ENCODE results near the gene SLAMF7. TPM values are rescaled to one million over a fixed set of nuclear protein-coding genes. Genes with fewer than 3 reads are reported as not detected.

The SLAMF7 gene
- total and polyA plus RNA-seq, 3 experiments from 2014 or later = 79.5 to 165 (median 97.4) TPM

GRCh38 chr1:160721473-160721872, 17.6 kb upstream of the SLAMF7 start:
- Histone ChIP-seq H3K27me3 (ENCODE audit: insufficient read depth, low read length, poor library complexity, severe bottlenecking) (no peaks in the 10 kb centered on the region), H3K4me3 (ENCODE audit: low read length) (no peak overlapping the region), H3K9me3 (ENCODE audit: low read length) (no peaks in the 10 kb centered on the region), H3K4me1 (ENCODE audit: insufficient read depth, low read length) (peaks cover 13% of the 10 kb centered on the region), H3K36me3 (ENCODE audit: insufficient read depth, low read length) (no peaks in the 10 kb centered on the region), H3K27ac (ENCODE audit: low read depth, low read length) (no peak overlapping the region)
- Mint-ChIP-seq H3K27ac (no peak overlapping the region), H3K4me1 (peaks cover 33 to 37% (median 33%) of the 10 kb centered on the region in 3 donors), H3K36me3 (no peaks in the 10 kb centered on the region), H3K27me3 (no peaks in the 10 kb centered on the region), H3K4me3 (no peak overlapping the region), H3K9me3 (no peaks in the 10 kb centered on the region)
- CTCF ChIA-PET = interaction anchor here (1.0 to 9.3 kb wide), 4 partner anchors 8 to 230 kb away, joined by 3 to 185 read pairs (median 78); partner anchors contain the start of gene CD48
- DNase-seq = no peak
- POLR2A ChIA-PET = no interaction called here

- peaks cover 21% of the 10 kb centered on the region for H3K4me1 ChIP-seq (ENCODE audit: insufficient read depth, low read length)
- no peaks in the 10 kb centered on the region for H3K9me3 ChIP-seq (ENCODE audit: low read length)
- ChIA-PET CTCF (interaction anchor here (1.1 to 9.3 kb wide), 11 partner anchors 9 to 267 kb away, joined by 3 to 185 read pairs (median 6); partner anchors contain the start of genes CD48 and ITLN2), POLR2A (interaction anchor here (0.6 to 1.3 kb wide), 3 partner anchors 9 to 22 kb away, joined by 5 to 10 read pairs (median 8); no protein-coding TSS in a partner anchor)
- Mint-ChIP-seq H3K4me3 (peak overlapping the region in 5 of 7 donors; percentile 3 to 77 (median 49)), H3K27ac (peak overlapping the region in 7 of 8 donors; percentile 43 to 90 (median 75)), H3K4me1 (peaks cover 28 to 31% (median 30%) of the 10 kb centered on the region in 3 donors), H3K27me3 (no peaks in the 10 kb centered on the region), H3K36me3 (no peaks in the 10 kb centered on the region), H3K9me3 (no peaks in the 10 kb centered on the region)
- H3K27ac ChIP-seq (ENCODE audit: low read depth, low read length) = no peak overlapping the region
- H3K36me3 ChIP-seq (ENCODE audit: insufficient read depth, low read length) = no peaks in the 10 kb centered on the region
- H3K4me3 ChIP-seq (ENCODE audit: low read length) = no peak overlapping the region
- H3K27me3 ChIP-seq (ENCODE audit: insufficient read depth, low read length, poor library complexity, severe bottlenecking) = no peaks in the 10 kb centered on the region
- no peak for DNase-seq
These were observed 16.3 kb upstream of the SLAMF7 start for GRCh38 chr1:160722726-160723125.

GRCh38 chr1:160723332-160723731, 15.7 kb upstream of the SLAMF7 start:
- Histone ChIP-seq H3K27ac (ENCODE audit: low read depth, low read length) (no peak overlapping the region), H3K4me3 (ENCODE audit: low read length) (no peak overlapping the region), H3K36me3 (ENCODE audit: insufficient read depth, low read length) (no peaks in the 10 kb centered on the region), H3K27me3 (ENCODE audit: insufficient read depth, low read length, poor library complexity, severe bottlenecking) (no peaks in the 10 kb centered on the region), H3K9me3 (ENCODE audit: low read length) (no peaks in the 10 kb centered on the region), H3K4me1 (ENCODE audit: insufficient read depth, low read length) (peaks cover 21% of the 10 kb centered on the region)
- peaks cover 25 to 30% (median 29%) of the 10 kb centered on the region in 3 donors for H3K4me1 Mint-ChIP-seq
- ChIA-PET POLR2A (interaction anchor here (0.6 to 1.3 kb wide), 3 partner anchors 10 to 21 kb away, joined by 5 to 10 read pairs (median 8); no protein-coding TSS in a partner anchor), CTCF (interaction anchor here (0.6 to 9.3 kb wide), 14 partner anchors 10 to 266 kb away, joined by 3 to 185 read pairs (median 7); partner anchors contain the start of genes CD48 and ITLN2)
- no peak overlapping the region for H3K4me3 Mint-ChIP-seq
- no peaks in the 10 kb centered on the region for H3K9me3 Mint-ChIP-seq
- H3K27me3 Mint-ChIP-seq = no peaks in the 10 kb centered on the region
- peak overlapping the region in 2 of 8 donors; percentile 35 to 74 for H3K27ac Mint-ChIP-seq
- DNase-seq = no peak
- no peaks in the 10 kb centered on the region for H3K36me3 Mint-ChIP-seq

- Histone ChIP-seq H3K9me3 (ENCODE audit: low read length) (no peaks in the 10 kb centered on the region), H3K4me3 (ENCODE audit: low read length) (no peak overlapping the region), H3K27ac (ENCODE audit: low read depth, low read length) (no peak overlapping the region), H3K27me3 (ENCODE audit: insufficient read depth, low read length, poor library complexity, severe bottlenecking) (no peaks in the 10 kb centered on the region), H3K4me1 (ENCODE audit: insufficient read depth, low read length) (peaks cover 21% of the 10 kb centered on the region), H3K36me3 (ENCODE audit: insufficient read depth, low read length) (no peaks in the 10 kb centered on the region)
- Mint-ChIP-seq H3K36me3 (no peaks in the 10 kb centered on the region), H3K4me3 (no peak overlapping the region), H3K9me3 (no peaks in the 10 kb centered on the region), H3K27ac (peak overlapping the region in 6 of 8 donors; percentile 25 to 67 (median 38)), H3K4me1 (peaks cover 25 to 30% (median 29%) of the 10 kb centered on the region in 3 donors), H3K27me3 (no peaks in the 10 kb centered on the region)
- no peak for DNase-seq
- CTCF ChIA-PET = interaction anchor here (1.0 to 9.3 kb wide), 20 partner anchors 11 to 296 kb away, joined by 3 to 185 read pairs (median 6); partner anchors contain the start of genes CD48 and ITLN2
- POLR2A ChIA-PET = interaction anchor here (1.4 kb wide), 1 partner anchor 13 kb away, joined by 3 read pairs; the partner anchor contains the start of gene CD48
These were observed 14.4 kb upstream of the SLAMF7 start for GRCh38 chr1:160724465-160725242.

- Mint-ChIP-seq H3K9me3 (no peaks in the 10 kb centered on the region), H3K36me3 (no peaks in the 10 kb centered on the region), H3K27ac (no peak overlapping the region), H3K27me3 (no peaks in the 10 kb centered on the region), H3K4me3 (no peak overlapping the region), H3K4me1 (peaks cover 17 to 22% (median 17%) of the 10 kb centered on the region in 3 donors)
- POLR2A ChIA-PET = interaction anchor here (0.6 kb wide), 1 partner anchor 12 kb away, joined by 3 read pairs; no protein-coding TSS in a partner anchor
- Histone ChIP-seq H3K9me3 (ENCODE audit: low read length) (no peaks in the 10 kb centered on the region), H3K4me1 (ENCODE audit: insufficient read depth, low read length) (peaks cover 21% of the 10 kb centered on the region), H3K27me3 (ENCODE audit: insufficient read depth, low read length, poor library complexity, severe bottlenecking) (no peaks in the 10 kb centered on the region), H3K36me3 (ENCODE audit: insufficient read depth, low read length) (no peaks in the 10 kb centered on the region), H3K4me3 (ENCODE audit: low read length) (no peak overlapping the region), H3K27ac (ENCODE audit: low read depth, low read length) (no peak overlapping the region)
- CTCF ChIA-PET = interaction anchor here (0.7 to 9.3 kb wide), 19 partner anchors 11 to 264 kb away, joined by 3 to 185 read pairs (median 7); partner anchors contain the start of genes CD48, ITLN2 and SLAMF7
- no peak for DNase-seq
These were observed 12.9 kb upstream of the SLAMF7 start for GRCh38 chr1:160726114-160726497.

- no peak overlapping the region for H3K27ac ChIP-seq (ENCODE audit: low read depth, low read length)
- peak in 4 of 5 donors; percentile 58 to 82 (median 75) for DNase-seq
- H3K36me3 ChIP-seq (ENCODE audit: insufficient read depth, low read length) = no peaks in the 10 kb centered on the region
- Mint-ChIP-seq H3K4me3 (no peak overlapping the region), H3K4me1 (peaks cover 20 to 21% (median 20%) of the 10 kb centered on the region in 3 donors), H3K36me3 (peaks cover 0 to 3% (median 0%) of the 10 kb centered on the region in 3 donors), H3K27me3 (no peaks in the 10 kb centered on the region), H3K9me3 (no peaks in the 10 kb centered on the region), H3K27ac (no peak overlapping the region)
- no peak overlapping the region for H3K4me3 ChIP-seq (ENCODE audit: low read length)
- no peaks in the 10 kb centered on the region for H3K9me3 ChIP-seq (ENCODE audit: low read length)
- POLR2A ChIA-PET = interaction anchor here (0.5 to 1.5 kb wide), 4 partner anchors 12 to 42 kb away, joined by 3 to 7 read pairs (median 4); no protein-coding TSS in a partner anchor
- CTCF ChIA-PET = interaction anchor here (0.5 to 9.3 kb wide), 24 partner anchors 10 to 264 kb away, joined by 3 to 185 read pairs (median 6); partner anchors contain the start of genes CD48, ITLN2 and SLAMF7
- H3K27me3 ChIP-seq (ENCODE audit: insufficient read depth, low read length, poor library complexity, severe bottlenecking) = no peaks in the 10 kb centered on the region
- peaks cover 21% of the 10 kb centered on the region for H3K4me1 ChIP-seq (ENCODE audit: insufficient read depth, low read length)
These were observed 12.3 kb upstream of the SLAMF7 start for GRCh38 chr1:160726498-160727315.

- Histone ChIP-seq H3K36me3 (ENCODE audit: insufficient read depth, low read length) (no peaks in the 10 kb centered on the region), H3K9me3 (ENCODE audit: low read length) (no peaks in the 10 kb centered on the region), H3K27ac (ENCODE audit: low read depth, low read length) (no peak overlapping the region), H3K4me1 (ENCODE audit: insufficient read depth, low read length) (peaks cover 20% of the 10 kb centered on the region), H3K4me3 (ENCODE audit: low read length) (no peak overlapping the region), H3K27me3 (ENCODE audit: insufficient read depth, low read length, poor library complexity, severe bottlenecking) (no peaks in the 10 kb centered on the region)
- peaks cover 0 to 9% (median 0%) of the 10 kb centered on the region in 3 donors for H3K36me3 Mint-ChIP-seq
- no peaks in the 10 kb centered on the region for H3K27me3 Mint-ChIP-seq
- no peaks in the 10 kb centered on the region for H3K9me3 Mint-ChIP-seq
- no peak overlapping the region for H3K27ac Mint-ChIP-seq
- H3K4me1 Mint-ChIP-seq = peaks cover 22 to 23% (median 22%) of the 10 kb centered on the region in 3 donors
- CTCF ChIA-PET = interaction anchor here (0.5 to 9.3 kb wide), 20 partner anchors 9 to 263 kb away, joined by 3 to 185 read pairs (median 6); partner anchors contain the start of genes CD48 and SLAMF7
- POLR2A ChIA-PET = interaction anchor here (0.5 to 1.5 kb wide), 3 partner anchors 37 to 42 kb away, joined by 3 to 7 read pairs (median 4); no protein-coding TSS in a partner anchor
- no peak for DNase-seq
- H3K4me3 Mint-ChIP-seq = no peak overlapping the region
These were observed 11.8 kb upstream of the SLAMF7 start for GRCh38 chr1:160727316-160727640.
